GM18951 (cell line): ENCODE measurements around the gene CBX3.
"Not testable (repeated sequence)": the region's sequence is repeated elsewhere in the genome, so short reads cannot be mapped to it uniquely, and the experiment has no call there.

Source experiments
- POLR2A ChIP-seq: IDR thresholded peaks from 4 replicates; pipeline ENCODE4 v1.6.1; 2011; ENCODE audit warnings: mild to moderate bottlenecking; ENCODE audit not compliant: insufficient read length, insufficient read depth; ENCODE audit errors: extremely low read depth
- in situ Hi-C: fragments of 300-500 bp; cut with MboI; formaldehyde crosslinking; loops from one replicate; pipeline ENCODE4 v1.12.0; 2022; ENCODE audit warnings: low sequenced_read_pairs, mixed read lengths, inconsistent platforms; ENCODE audit not compliant: unreplicated experiment

The CBX3 gene

GRCh38 chr7:26162431-26162830, 39.1 kb upstream of the CBX3 start:
- TF ChIP-seq POLR2A = no peak
- in situ Hi-C loops = no loop called here

GRCh38 chr7:26163804-26164203, 37.7 kb upstream of the CBX3 start:
- in situ Hi-C loops = not testable (repeated sequence)

- TF ChIP-seq POLR2A = no peak
- in situ Hi-C loops = no loop called here
Observed at GRCh38 chr7:26165950-26166683, 35.4 kb upstream of the CBX3 start.

DNA sequence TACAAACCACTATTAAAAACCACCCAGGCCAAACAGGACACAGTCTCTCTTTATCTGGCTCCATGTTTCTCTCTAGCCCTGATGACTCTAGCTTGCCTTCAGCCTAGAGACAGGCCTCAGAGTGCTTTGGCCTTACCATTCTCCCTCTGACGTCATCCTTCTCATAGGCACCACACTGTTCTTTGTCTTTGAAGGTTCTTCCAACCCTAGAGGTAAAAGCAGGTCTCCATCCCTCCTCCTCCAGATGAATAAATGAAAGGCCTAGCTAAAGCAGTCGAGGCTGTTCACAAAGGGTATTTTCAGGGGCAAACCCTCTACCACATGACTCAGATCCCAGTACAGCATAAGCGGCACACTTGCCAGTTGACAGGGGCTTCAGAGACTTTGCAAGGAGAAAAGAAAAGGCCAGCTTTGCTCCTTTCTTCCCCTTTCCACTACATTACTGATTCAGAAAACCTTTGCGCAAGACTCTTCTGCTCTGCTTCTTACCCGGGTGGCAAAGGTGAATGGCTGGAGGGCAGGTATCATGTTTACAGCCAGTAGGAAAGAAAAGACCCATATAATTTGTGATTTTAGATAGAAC, 34.8 kb upstream of the CBX3 start:
- no peak for TF ChIP-seq POLR2A
- in situ Hi-C loops = no loop called here

DNA sequence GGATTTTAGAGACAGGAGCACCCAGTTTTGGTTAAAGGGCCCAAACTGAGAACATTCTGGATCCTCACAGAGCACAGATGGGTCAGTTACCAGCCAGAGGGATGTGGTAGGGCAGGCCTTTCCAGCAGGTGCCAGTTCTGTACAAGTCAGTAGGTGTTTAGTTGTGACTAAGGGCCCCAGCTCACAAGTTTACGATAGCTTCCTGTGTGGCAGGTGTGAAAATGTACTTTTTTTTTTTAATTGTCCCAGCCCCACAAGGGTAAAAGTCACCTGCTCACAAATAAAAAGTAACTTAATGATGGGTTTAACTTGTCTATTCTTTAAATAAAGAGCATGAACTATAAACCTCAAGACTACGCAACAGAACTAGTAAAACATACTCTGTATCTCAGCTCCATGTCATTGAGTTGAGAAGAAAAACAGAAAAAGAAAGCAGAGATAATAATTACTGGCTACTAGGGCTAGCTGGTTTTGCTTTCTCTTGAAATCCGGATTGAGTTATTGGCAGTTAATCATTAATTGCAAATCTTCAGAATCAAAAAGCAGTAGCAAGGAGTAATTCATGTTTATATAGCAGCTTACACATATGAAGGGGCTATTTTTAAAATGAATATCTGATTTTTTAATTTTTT, 34.1 kb upstream of the CBX3 start:
- TF ChIP-seq POLR2A = no peak
- in situ Hi-C loops = no loop called here

DNA sequence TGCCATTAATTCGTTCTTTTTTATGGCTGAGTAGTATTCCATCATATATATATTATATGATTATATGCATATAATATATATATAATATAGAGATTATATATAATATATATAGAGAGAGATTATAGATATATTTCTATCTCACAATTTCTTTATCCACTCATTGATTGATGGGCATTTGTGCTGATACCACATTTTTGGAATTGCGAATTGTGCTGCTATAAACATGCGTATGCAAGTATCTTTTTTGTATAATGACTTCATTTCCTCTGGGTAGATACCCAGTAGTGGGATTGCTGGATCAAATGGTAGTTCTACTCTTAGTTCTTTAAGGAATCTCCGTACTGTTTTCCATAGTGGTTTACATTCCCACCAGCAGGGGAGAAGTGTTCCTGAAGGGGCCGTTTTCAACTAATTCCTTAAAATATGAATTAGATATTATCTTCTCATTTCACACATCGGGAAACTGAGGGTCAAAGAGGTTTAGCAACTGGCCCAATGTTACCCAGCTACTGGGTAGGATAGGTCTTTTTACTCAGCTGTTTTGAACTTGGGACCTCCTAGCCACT, 33.0 kb upstream of the CBX3 start:
- in situ Hi-C loops = no loop called here
- no peak for TF ChIP-seq POLR2A

DNA sequence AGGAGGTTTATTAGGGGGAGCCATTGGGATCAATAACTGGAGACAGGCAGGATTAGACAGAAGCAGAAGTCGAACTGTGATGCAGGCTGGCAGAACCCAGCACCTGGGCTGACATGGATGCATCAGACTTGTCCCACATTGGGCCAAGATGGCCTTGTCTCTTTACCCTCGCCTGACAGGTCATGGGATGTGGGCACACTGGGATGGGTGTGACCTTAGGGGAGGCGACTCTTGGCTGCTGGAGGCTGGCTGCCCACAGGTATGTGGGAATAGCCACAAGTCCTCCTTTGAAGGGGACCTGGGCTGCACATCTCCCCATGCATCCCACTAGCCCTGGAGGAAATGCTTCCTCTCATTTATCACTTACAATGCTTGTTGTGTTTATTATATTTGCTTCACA, 32.3 kb upstream of the CBX3 start:
- in situ Hi-C loops = no loop called here
- no peak for TF ChIP-seq POLR2A

DNA sequence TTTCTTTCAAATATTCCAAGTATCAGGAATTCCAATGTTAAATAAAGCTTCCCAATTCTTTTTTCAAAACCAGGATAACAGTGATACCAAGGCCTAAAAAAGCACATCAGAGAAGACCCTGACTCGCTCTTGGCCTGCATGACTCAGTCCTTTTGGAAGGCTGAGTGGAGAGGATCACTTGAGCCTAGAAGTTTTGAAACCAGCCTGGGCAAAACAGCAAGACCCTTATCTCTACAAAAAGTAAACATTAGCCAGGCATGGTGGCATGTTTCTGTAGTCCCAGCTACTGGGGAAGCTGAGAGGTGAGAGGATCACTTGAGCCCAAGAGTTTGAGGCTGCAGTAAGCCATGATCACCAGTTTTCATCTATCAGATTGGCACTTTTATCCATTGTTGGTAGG, 30.9 kb upstream of the CBX3 start:
- TF ChIP-seq POLR2A = no peak
- in situ Hi-C loops = no loop called here

- in situ Hi-C loops = no loop called here
- TF ChIP-seq POLR2A = no peak
Observed at GRCh38 chr7:26171601-26172000, 29.9 kb upstream of the CBX3 start.

- in situ Hi-C loops = no loop called here
- no peak for TF ChIP-seq POLR2A
Observed at GRCh38 chr7:26172048-26172447, 29.5 kb upstream of the CBX3 start.

DNA sequence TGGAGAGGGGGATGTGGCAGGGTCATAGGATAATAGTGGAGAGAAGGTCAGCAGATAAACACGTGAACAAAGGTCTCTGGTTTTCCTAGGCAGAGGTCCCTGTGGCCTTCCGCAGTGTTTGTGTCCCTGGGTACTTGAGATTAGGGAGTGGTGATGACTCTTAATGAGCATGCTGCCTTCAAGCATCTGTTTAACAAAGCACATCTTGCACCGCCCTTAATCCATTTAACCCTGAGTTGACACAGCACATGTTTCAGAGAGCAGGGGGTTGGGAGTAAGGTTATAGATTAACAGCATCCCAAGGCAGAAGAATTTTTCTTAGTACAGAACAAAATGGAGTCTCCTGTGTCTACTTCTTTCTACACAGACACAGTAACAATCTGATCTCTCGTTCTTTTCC, 25.6 kb upstream of the CBX3 start:
- in situ Hi-C loops = not testable (repeated sequence)

GRCh38 chr7:26176696-26177095, 24.8 kb upstream of the CBX3 start:
- in situ Hi-C loops = not testable (repeated sequence)

GRCh38 chr7:26177269-26177668, 24.3 kb upstream of the CBX3 start:
- in situ Hi-C loops = not testable (repeated sequence)

DNA sequence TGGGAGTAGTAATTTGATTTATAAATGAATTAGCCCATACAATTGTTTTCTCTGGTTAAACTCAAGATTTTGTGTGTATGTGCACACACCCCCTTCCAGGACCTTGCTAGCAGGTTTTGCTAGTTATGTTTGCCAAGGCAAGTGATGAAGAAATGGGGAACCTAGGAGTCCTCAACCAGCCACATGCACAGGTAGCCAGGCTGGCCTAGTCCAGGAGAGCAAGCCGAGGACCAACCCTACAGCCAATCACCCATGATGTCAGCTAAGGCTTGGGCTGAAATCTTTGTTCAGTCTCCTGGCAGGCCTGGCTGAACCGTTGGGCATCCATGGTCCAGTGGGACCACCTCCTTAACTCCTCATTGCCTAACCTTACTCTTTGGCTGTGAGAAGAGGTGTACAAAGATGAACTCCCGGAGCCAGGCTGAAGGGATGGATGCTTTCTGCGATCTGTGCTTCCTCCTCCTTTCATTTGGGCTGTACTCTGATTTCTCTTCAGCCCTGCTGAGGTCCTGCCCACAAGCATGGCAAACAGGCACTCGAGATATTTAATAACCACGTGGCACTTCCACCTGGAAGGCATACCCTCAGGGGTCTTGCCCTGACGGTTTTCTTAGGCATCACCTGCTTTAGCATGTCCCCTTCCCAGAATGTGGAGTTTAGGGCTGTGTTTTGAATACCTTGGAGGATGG, 23.1 kb upstream of the CBX3 start:
- in situ Hi-C loops = no loop called here
- no peak for TF ChIP-seq POLR2A
